GM19467 (cell line): Measurements from ENCODE around the gene PDZD8.

Source experiments
- ATAC-seq: cut with Tn5 transposase; IDR thresholded peaks from one replicate; pipeline ENCODE4 v1.9.1; 2021; ENCODE audit warnings: mild to moderate bottlenecking, moderate library complexity; ENCODE audit not compliant: unreplicated experiment

PDZD8 gene

DNA sequence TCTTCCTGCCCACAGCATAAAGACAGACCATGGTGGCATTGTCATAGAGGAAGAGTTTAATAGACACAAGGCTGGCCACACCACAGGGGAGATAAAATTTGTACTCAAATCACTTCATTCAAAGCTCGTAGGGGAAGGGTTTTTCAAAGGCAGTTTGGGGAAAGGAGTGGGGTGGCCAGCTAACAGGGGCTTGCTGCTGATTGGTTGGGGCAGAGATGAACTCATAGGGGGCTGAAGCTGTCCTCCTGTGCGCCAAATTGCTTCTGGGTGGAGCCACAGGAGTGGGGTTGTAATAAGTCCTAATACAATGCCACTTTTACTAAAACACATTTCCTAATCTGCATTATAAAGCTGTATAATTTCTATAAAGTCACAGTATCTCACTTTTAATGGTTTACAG, 22.5 kb downstream of the PDZD8 start:
- ATAC-seq, result no peak

DNA sequence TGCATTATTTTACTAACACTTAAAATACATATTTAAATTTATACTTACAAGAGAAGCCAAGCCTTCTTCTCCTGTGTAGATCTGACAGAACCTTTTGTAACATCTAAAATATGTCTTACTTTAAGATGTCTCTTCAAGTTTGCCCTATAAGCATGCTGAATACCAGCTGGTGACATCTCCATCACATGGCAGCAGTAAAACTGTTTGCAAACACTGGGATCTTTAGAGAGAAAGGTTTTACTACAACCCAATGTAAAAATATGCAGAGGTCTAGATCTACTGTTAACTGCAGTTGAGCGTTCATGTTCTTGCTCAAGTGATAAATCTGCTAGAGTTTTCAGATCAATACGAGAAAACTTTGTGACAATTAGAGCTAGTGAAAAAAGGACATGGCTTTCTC, 23.2 kb downstream of the PDZD8 start:
- ATAC-seq, result no peak

DNA sequence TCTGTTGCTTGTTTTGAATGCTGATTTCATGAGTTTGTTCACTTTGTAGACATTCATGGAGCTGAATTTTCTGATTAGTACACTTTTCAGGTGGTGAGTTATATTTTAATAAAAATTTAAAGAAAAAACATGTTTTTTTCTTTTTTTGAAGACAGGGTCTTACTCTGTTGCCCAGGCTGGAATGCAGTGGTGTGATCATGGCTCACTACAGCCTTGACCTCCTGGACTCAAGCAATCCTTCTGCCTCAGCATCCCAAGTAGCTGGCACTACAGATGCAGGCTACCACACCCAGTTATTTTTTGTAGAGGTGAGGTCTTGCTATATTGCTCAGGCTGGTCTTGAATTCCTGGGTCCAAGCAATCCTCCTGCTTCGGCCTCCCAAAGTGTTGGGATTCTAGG, 23.7 kb downstream of the PDZD8 start:
- ATAC-seq, result no peak

GRCh38 chr10:117350909-117351308, 24.3 kb downstream of the PDZD8 start:
- peak; percentile 73 for ATAC-seq

- ATAC-seq, result no peak
Measured at GRCh38 chr10:117348236-117348635, 27.0 kb downstream of the PDZD8 start.

DNA sequence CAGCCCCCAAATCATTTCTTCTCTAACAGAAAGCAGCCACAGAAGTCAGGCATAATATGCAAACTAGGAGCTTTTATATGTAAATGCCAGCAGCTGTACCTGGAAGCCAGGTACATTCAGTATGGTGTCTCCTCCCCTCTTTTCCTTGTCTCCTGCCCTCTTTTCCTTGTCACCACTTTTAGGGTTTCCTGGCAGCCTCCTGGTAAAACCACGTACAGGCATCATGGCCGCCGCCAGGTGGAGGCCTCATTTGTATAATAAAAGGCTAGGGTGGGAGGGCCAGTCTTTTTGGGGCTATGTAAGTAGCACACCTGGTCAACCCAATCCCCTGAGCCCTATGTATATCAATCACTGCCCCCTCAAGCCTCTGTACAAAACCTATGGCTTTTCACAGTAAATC, 28.7 kb downstream of the PDZD8 start:
- no peak for ATAC-seq

- no peak for ATAC-seq
Measured at GRCh38 chr10:117345143-117345542, 30.1 kb downstream of the PDZD8 start.

DNA sequence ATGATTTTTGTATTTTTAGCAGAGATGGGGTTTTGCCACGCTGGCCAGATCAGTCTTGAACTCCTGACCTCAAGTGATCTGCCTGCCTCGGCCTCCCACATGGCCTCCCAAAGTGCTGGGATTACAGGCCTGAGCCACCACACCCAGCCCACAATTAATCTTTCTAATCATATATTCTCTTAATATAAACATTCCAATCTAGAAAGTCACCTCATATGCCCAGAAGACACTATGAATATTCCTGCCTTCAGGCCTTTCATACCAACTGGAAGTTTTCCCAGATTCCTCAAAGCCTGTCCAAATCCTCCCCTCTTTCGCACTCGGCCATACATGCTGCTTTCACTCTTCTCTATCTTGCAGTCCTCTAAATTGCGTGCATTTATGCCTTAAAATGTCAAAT, 32.6 kb downstream of the PDZD8 start:
- peak; percentile 17 for ATAC-seq

- ATAC-seq, result no peak
Measured at GRCh38 chr10:117341061-117341460, 34.2 kb downstream of the PDZD8 start.

DNA sequence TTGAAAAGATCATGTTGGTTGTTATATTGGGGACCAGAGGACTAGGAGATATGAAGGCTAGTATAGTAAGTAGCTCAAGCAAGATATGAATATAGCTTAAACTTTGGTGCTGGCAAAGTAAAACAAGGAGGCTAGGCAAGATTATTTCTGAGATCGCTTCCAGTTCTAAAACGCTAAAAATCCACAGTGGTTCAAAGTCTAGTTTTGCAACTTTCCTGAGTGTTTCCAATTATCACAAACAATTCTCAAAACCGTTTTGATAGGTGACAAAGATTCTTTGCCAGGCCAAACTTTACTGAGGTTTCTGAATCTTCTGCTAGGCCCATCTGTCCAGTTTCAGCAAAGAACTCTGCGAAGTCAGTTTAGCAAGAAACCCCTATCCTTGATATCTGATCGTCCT, 35.3 kb downstream of the PDZD8 start:
- no peak for ATAC-seq

GRCh38 chr10:117339578-117339977, 35.7 kb downstream of the PDZD8 start:
- ATAC-seq, result no peak

- ATAC-seq, result no peak
Measured at GRCh38 chr10:117334926-117335325, 40.3 kb downstream of the PDZD8 start.

- ATAC-seq, result no peak
Measured at GRCh38 chr10:117334066-117334465, 41.2 kb downstream of the PDZD8 start.

DNA sequence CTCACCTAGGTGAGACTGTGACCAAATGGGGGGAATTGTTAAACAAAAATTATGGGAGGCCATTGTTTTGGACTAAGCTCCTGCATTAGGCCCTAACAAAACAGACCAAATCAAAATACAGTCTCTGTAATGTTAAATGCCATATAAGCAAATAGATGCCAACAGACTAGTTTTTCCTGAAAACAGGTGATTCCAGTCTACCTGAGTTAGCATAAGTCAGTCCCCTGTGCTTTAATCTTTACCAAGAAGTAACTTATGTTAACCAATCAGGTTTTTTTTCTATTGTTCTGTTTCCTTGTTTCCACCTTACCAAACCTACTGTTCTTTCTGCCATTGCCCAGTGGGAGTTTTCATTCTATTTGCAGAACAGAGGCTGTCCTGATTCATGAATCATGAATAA, 48.0 kb downstream of the PDZD8 start:
- no peak for ATAC-seq

DNA sequence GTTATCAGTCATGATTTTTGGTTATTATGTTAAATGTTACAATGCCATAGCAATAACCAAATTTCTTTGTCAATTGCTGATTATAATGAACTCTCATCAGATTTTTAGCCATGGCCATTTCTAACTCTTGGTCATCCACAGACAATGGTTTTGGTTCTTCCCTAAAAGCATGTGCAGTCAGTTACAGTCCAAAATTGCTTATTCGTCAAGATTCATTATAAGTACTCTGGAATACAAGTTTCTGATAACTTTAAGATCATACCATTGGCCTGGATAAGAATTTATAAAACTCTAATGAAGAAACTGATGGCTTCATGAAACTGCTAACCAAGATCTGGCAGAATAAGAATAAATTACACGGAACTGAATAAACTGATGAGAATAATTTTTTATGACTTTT, 50.9 kb downstream of the PDZD8 start:
- no peak for ATAC-seq

- ATAC-seq, result no peak
Measured at GRCh38 chr10:117322260-117322659, 53.0 kb downstream of the PDZD8 start.

DNA sequence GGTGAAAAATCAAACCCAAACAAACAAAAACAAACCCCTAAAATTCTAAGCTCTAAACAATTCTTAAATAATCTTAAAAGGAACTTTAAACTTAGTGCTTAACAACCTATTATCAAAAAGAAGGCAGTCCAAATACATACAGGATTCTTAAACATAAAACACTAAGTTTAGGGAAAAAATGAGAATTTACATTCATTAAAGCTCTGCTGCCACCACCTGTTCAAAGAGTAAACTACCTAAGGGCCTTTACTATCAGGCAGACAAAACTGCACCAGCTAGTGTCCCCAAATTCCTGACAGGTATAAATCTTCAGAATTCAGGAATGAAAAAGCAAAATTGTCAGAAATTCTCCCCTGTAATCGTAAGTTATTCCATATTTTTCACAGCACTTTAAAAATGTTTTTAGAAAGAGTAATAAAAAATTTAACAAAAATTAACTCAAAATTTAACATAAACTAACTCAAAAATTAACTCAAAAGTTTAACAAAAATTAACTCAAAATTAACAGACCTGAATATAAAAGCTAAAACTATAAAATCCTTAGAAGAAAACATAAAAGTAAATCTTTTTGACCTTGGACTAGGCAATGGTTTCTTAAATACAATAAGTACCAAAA, 55.1 kb downstream of the PDZD8 start:
- ATAC-seq, result no peak

- no peak for ATAC-seq
Measured at GRCh38 chr10:117318909-117319308, 56.3 kb downstream of the PDZD8 start.

DNA sequence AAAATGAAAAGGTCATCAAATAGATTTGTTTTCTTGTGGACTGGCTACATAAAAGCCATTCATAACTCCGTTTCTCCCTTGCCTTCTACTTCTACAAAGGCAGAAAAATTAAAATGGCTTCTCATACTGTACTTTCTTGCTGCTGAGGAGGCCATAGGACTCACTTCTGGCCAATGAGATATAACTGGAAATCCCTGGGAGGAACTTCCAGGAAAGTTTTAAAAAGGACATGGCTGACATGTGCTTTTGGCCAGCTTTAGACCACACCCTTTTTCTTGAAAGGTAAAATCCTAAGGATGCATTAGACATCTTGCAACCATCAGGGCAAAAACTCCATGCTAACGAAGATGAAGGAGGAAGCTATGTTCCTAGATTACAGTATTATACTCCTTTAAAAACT, 58.5 kb downstream of the PDZD8 start:
- no peak for ATAC-seq

DNA sequence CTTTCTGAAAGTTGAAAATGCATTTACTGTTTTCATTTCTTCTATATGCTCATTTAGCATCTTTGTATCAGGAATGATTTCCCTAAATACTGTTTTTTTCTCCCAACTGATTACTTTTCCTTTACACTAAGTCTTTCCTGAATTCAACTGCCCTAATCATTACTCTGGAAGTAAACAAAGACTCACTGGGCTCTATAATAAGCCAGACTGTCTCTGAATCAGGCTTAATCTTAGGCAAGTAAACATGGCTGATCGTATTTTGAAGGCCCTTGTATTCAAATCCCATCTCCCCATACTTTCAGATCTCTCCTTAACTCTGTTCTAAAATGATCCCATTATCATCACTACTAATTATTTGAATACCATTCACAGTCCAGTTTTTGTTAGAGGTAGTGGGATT, 61.6 kb downstream of the PDZD8 start:
- no peak for ATAC-seq

GRCh38 chr10:117312430-117312829, 62.8 kb downstream of the PDZD8 start:
- no peak for ATAC-seq

GRCh38 chr10:117311261-117311660, 64.0 kb downstream of the PDZD8 start:
- ATAC-seq, result no peak

DNA sequence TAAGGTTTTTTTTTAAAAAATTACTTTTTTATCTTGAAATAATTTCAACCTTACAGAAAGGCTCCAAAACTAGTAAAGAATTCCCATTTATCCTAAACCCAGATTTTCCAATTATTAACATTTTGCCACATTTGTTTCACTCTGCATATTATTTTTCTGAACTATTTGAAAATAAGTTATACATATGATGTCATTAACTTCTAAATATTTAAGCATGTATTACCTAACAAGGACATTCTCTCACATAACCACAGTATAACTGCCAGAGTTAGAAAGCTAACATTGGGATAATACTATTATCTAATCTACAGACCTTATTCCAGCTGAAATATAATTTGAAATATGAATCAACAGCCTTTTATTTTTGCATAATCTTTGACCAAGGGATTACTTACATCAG, 68.6 kb downstream of the PDZD8 start:
- no peak for ATAC-seq
